Measurements from ENCODE around the gene NECTIN2. TPM values are rescaled to one million over a fixed set of nuclear protein-coding genes. Genes with fewer than 3 reads are reported as not detected.

NECTIN2 gene
- polyA plus RNA-seq, 3 donors: 150 to 169 (median 157) TPM

Other genes starting within 250 kb of the NECTIN2 start
- gene IGSF23, start 232.7 kb upstream of the NECTIN2 start, polyA plus RNA-seq (ENCODE audit: insufficient read length in 3 of 3): 1 to 10 TPM in 2 of 3 donors, under 1 TPM in 1; 0.97 to 1.5 (median 1.3) TPM
- gene PVR, start 202.4 kb upstream of the NECTIN2 start, polyA plus RNA-seq (ENCODE audit: insufficient read length in 3 of 3): 10 to 100 TPM; 26.1 to 31.6 (median 31.1) TPM
- 10 to 100 TPM in 2 of 3 donors, 1 to 10 TPM in 1; 9.3 to 10.9 (median 10.5) TPM for gene CEACAM19, start 174.8 kb upstream of the NECTIN2 start, polyA plus RNA-seq (ENCODE audit: insufficient read length in 3 of 3)
- gene CEACAM16, start 147.1 kb upstream of the NECTIN2 start, polyA plus RNA-seq (ENCODE audit: insufficient read length in 3 of 3): not detected
- gene BCL3, start 97.6 kb upstream of the NECTIN2 start, polyA plus RNA-seq (ENCODE audit: insufficient read length in 3 of 3): 1 to 10 TPM; 4.8 to 5.8 (median 4.9) TPM
- 1 to 10 TPM; 3.8 to 4.1 (median 3.9) TPM for gene CBLC, start 68.4 kb upstream of the NECTIN2 start, polyA plus RNA-seq (ENCODE audit: insufficient read length in 3 of 3)
- gene BCAM, start 37.2 kb upstream of the NECTIN2 start, polyA plus RNA-seq (ENCODE audit: insufficient read length in 3 of 3): 100 to 1,000 TPM; 403 to 489 (median 434) TPM
- gene TOMM40, start 45.0 kb downstream of the NECTIN2 start, polyA plus RNA-seq (ENCODE audit: insufficient read length in 3 of 3): 10 to 100 TPM; 40.2 to 48.8 (median 46.0) TPM
- 100 to 1,000 TPM; 265 to 362 (median 295) TPM for gene APOE, start 59.5 kb downstream of the NECTIN2 start, polyA plus RNA-seq (ENCODE audit: insufficient read length in 3 of 3)
- gene APOC1, start 68.3 kb downstream of the NECTIN2 start, polyA plus RNA-seq (ENCODE audit: insufficient read length in 3 of 3): 10 to 100 TPM in 1 of 3 donors, 1 to 10 TPM in 2; 7.5 to 10.9 (median 9.1) TPM
- gene APOC4, start 95.9 kb downstream of the NECTIN2 start, polyA plus RNA-seq (ENCODE audit: insufficient read length in 3 of 3): not detected
- gene APOC2, start 99.8 kb downstream of the NECTIN2 start, polyA plus RNA-seq (ENCODE audit: insufficient read length in 3 of 3): 10 to 100 TPM in 1 of 3 donors, 1 to 10 TPM in 2; 5.8 to 12.7 (median 8.8) TPM
- gene CLPTM1, start 109.1 kb downstream of the NECTIN2 start, polyA plus RNA-seq (ENCODE audit: insufficient read length in 3 of 3): 100 to 1,000 TPM; 109 to 127 (median 113) TPM
- 1 to 10 TPM; 4.8 to 4.9 (median 4.8) TPM for gene RELB, start 155.2 kb downstream of the NECTIN2 start, polyA plus RNA-seq (ENCODE audit: insufficient read length in 3 of 3)
- gene CLASRP, start 192.7 kb downstream of the NECTIN2 start, polyA plus RNA-seq (ENCODE audit: insufficient read length in 3 of 3): 10 to 100 TPM; 54.1 to 59.4 (median 56.6) TPM
- under 1 TPM; 0.37 to 0.57 (median 0.39) TPM for gene ZNF296, start 230.2 kb downstream of the NECTIN2 start, polyA plus RNA-seq (ENCODE audit: insufficient read length in 3 of 3)
- 10 to 100 TPM; 16.0 to 20.3 (median 20.1) TPM for gene GEMIN7, start 233.0 kb downstream of the NECTIN2 start, polyA plus RNA-seq (ENCODE audit: insufficient read length in 3 of 3)
- gene PPP1R37, start 246.9 kb downstream of the NECTIN2 start, polyA plus RNA-seq (ENCODE audit: insufficient read length in 3 of 3): 10 to 100 TPM; 19.9 to 25.0 (median 23.7) TPM